Measurements from ENCODE around the gene USP9X. TPM values are rescaled to one million over a fixed set of nuclear protein-coding genes. Genes with fewer than 3 reads are reported as not detected.
"Not testable (repeated sequence)": the region's sequence is repeated elsewhere in the genome, so short reads cannot be mapped to it uniquely, and the experiment has no call there.

Gene USP9X
- total RNA-seq, 1 donor from 2014 or later = 59.4 TPM

GRCh38 chrX:41198410-41198809 is 113.2 kb downstream of the USP9X start:
- TF ChIP-seq, protein P1, sequence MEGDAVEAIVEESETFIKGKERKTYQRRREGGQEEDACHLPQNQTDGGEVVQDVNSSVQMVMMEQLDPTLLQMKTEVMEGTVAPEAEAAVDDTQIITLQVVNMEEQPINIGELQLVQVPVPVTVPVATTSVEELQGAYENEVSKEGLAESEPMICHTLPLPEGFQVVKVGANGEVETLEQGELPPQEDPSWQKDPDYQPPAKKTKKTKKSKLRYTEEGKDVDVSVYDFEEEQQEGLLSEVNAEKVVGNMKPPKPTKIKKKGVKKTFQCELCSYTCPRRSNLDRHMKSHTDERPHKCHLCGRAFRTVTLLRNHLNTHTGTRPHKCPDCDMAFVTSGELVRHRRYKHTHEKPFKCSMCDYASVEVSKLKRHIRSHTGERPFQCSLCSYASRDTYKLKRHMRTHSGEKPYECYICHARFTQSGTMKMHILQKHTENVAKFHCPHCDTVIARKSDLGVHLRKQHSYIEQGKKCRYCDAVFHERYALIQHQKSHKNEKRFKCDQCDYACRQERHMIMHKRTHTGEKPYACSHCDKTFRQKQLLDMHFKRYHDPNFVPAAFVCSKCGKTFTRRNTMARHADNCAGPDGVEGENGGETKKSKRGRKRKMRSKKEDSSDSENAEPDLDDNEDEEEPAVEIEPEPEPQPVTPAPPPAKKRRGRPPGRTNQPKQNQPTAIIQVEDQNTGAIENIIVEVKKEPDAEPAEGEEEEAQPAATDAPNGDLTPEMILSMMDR (conservative IDR thresholded peaks at IDR 0.05) = no peak
- Mint-ChIP-seq H3K4me3 (no peak overlapping the region), H3K4me1 (ENCODE audit: unreplicated experiment) (no peaks in the 10 kb centered on the region), H3K27me3 (no peaks in the 10 kb centered on the region), H3K27ac (no peak overlapping the region), H3K9me3 (no peaks in the 10 kb centered on the region), H3K36me3 (peaks cover 20% of the 10 kb centered on the region)
- DNase-seq (ENCODE audit: extremely low spot score, unreplicated experiment) = no peak

DNA sequence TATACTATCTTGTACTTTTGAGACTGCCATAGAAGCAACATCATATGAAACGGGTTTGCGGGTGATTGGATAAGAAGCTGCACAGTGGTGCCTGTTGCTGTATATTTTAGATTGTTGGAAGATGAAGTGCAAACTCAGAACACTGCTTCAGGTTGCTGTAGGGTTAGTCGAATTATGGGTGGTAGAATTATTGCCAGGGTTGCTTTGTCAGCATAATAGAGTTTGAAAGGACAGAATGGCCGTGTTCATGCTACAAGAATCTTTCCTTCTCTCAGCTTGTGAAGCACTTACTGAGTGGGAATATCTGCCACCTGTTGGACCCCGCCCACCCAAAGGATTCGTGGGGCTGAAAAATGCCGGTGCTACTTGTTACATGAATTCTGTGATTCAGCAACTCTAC is 115.5 kb downstream of the USP9X start:
- Mint-ChIP-seq H3K4me1 (ENCODE audit: unreplicated experiment) (no peaks in the 10 kb centered on the region), H3K4me3 (no peak overlapping the region), H3K36me3 (peaks cover 25% of the 10 kb centered on the region), H3K27me3 (no peaks in the 10 kb centered on the region), H3K9me3 (no peaks in the 10 kb centered on the region), H3K27ac (no peak overlapping the region)
- no peak for DNase-seq (ENCODE audit: extremely low spot score, unreplicated experiment)
- TF ChIP-seq, protein P1 (conservative IDR thresholded peaks at IDR 0.05) = no peak

- no peaks in the 10 kb centered on the region for H3K27me3 Mint-ChIP-seq
Observed at GRCh38 chrX:41209853-41210252, 124.6 kb downstream of the USP9X start.

GRCh38 chrX:41224605-41225004 is 139.4 kb downstream of the USP9X start:
- Mint-ChIP-seq H3K4me3 (no peak overlapping the region), H3K36me3 (peaks cover 29% of the 10 kb centered on the region), H3K4me1 (ENCODE audit: unreplicated experiment) (no peaks in the 10 kb centered on the region), H3K9me3 (no peaks in the 10 kb centered on the region), H3K27me3 (no peaks in the 10 kb centered on the region), H3K27ac (no peak overlapping the region)
- no peak for DNase-seq (ENCODE audit: extremely low spot score, unreplicated experiment)
- TF ChIP-seq, protein P1 (conservative IDR thresholded peaks at IDR 0.05) = no peak

More at GRCh38 chrX:41209853-41210252, 124.6 kb downstream of the USP9X start:
- Mint-ChIP-seq H3K4me1 (ENCODE audit: unreplicated experiment) (no peaks in the 10 kb centered on the region), H3K9me3 (peaks cover 5% of the 10 kb centered on the region), H3K36me3 (peaks cover 34% of the 10 kb centered on the region), H3K4me3 (no peak overlapping the region), H3K27ac (no peak overlapping the region)
- no peak for DNase-seq (ENCODE audit: extremely low spot score, unreplicated experiment)
- TF ChIP-seq, protein P1 (conservative IDR thresholded peaks at IDR 0.05) = no peak

DNA sequence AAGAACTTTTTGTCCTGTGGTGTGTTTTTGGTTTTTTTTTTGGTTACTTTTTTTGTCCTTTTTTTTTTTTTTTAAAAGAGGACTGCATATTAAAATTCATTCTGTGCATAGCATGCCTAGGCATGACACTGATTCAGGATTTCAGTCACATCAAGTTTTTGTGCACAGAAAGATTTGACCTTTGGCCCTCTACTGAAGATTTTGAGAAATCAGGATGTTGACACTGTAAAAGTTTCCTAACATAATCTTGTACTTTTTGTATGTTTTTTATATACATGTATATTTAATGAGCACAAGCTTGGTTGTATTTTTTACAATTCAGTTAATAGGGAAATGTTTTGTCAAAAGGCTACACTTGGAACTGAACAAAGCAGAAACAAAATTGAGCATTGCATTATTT is 148.7 kb downstream of the USP9X start:
- Mint-ChIP-seq H3K36me3 (peaks cover 4% of the 10 kb centered on the region), H3K27ac (no peak overlapping the region), H3K27me3 (no peaks in the 10 kb centered on the region), H3K4me1 (ENCODE audit: unreplicated experiment) (peaks cover 4% of the 10 kb centered on the region), H3K4me3 (no peak overlapping the region), H3K9me3 (peaks cover 4% of the 10 kb centered on the region)
- TF ChIP-seq, protein P1 (conservative IDR thresholded peaks at IDR 0.05) = no peak
- no peak for DNase-seq (ENCODE audit: extremely low spot score, unreplicated experiment)

DNA sequence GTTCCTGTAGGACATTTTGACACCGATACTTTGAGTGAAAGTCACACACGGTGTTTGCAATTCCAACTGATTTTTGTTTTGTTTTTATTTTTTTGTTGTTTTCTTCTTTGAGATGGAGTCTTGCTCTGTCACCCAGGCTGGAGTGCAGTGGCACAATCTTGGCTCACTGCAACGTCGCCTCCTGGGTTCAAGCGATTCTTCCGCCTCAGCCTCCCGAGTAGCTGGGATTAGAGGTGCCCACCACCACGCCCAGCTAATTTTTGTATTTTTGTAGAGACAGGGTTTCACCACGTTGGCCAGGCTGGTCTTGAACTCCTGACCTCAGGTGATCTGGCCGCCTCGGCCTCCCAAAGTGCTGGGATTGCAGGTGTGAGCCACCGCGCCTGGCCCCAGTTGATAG is 149.2 kb downstream of the USP9X start:
- not testable (repeated sequence) for H3K4me1 Mint-ChIP-seq (ENCODE audit: unreplicated experiment); H3K27ac Mint-ChIP-seq; DNase-seq (ENCODE audit: extremely low spot score, unreplicated experiment); H3K27me3 Mint-ChIP-seq; H3K36me3 Mint-ChIP-seq; H3K4me3 Mint-ChIP-seq; H3K9me3 Mint-ChIP-seq
